Measurements from ENCODE around the gene COBLL1. TPM values are rescaled to one million over a fixed set of nuclear protein-coding genes. Genes with fewer than 3 reads are reported as not detected.

Gene COBLL1
- total and polyA plus RNA-seq, 4 donors: 16.3 to 114 (median 36.4) TPM

DNA sequence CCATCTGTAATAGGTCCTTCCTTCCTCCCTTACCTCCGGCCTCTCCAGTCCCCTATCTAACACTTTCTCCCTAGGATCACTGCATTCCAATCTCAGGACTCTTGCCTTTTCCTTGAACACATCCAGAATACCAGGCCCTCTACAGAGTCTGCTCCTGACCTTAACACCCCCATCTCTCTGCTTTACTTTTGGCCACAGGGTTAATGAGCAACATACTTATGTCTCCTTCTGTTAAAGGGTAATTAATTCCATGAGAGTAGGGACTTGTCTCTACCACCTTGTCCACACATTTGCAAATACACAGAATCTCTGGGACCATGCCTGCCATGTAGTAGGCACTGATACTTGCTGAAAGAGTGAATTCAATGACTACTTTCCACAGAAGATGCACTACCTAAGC lies 94.9 kb downstream of the COBLL1 start:
- TF ChIP-seq HNF4G (IDR thresholded peaks at IDR 0.05): no peak
- TF ChIP-seq RXRA (IDR thresholded peaks at IDR 0.05): no peak
- TF ChIP-seq NR2F2 (IDR thresholded peaks at IDR 0.05): no peak
- TF ChIP-seq, protein P1, sequence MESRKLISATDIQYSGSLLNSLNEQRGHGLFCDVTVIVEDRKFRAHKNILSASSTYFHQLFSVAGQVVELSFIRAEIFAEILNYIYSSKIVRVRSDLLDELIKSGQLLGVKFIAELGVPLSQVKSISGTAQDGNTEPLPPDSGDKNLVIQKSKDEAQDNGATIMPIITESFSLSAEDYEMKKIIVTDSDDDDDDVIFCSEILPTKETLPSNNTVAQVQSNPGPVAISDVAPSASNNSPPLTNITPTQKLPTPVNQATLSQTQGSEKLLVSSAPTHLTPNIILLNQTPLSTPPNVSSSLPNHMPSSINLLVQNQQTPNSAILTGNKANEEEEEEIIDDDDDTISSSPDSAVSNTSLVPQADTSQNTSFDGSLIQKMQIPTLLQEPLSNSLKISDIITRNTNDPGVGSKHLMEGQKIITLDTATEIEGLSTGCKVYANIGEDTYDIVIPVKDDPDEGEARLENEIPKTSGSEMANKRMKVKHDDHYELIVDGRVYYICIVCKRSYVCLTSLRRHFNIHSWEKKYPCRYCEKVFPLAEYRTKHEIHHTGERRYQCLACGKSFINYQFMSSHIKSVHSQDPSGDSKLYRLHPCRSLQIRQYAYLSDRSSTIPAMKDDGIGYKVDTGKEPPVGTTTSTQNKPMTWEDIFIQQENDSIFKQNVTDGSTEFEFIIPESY (IDR thresholded peaks at IDR 0.05): no peak
- no peak for TF ChIP-seq EGR1 (IDR thresholded peaks at IDR 0.05; ENCODE audit: low read depth in 2 of 2)
- TF ChIP-seq SP1 (IDR thresholded peaks at IDR 0.05): no peak
- no peak for TF ChIP-seq FOXA2 (IDR thresholded peaks at IDR 0.05)
- H3K9ac ChIP-seq (ENCODE audit: low read depth in 1 of 2, low read length in 2 of 2): no peak overlapping the region
- H3K27me3 ChIP-seq (ENCODE audit: control insufficient read depth in 4 of 4, insufficient read depth in 4 of 4, low read length in 3 of 4): no peaks in the 10 kb centered on the region
- H3K4me1 ChIP-seq (ENCODE audit: control insufficient read depth in 4 of 4, insufficient read depth in 4 of 4, low read length in 3 of 4): peaks cover 3 to 17% (median 8%) of the 10 kb centered on the region in 4 donors
- no peak overlapping the region for H3K27ac ChIP-seq (ENCODE audit: low read depth in 1 of 2, low read length in 2 of 2)
- no peak for DNase-seq (ENCODE audit: low spot score)
- no peak overlapping the region for H3K4me3 ChIP-seq (ENCODE audit: low read depth in 1 of 3, low read length in 3 of 3)
- H3K36me3 ChIP-seq (ENCODE audit: control insufficient read depth in 4 of 4, insufficient read depth in 3 of 4, low read depth in 1 of 4, low read length in 3 of 4): peaks cover 0 to 1% (median 0%) of the 10 kb centered on the region in 4 donors
- 83% methylated on average over 1 of the region's 1 CpG for WGBS
- no peaks in the 10 kb centered on the region for H3K9me3 ChIP-seq (ENCODE audit: control insufficient read depth in 4 of 4, low read length in 3 of 4)

DNA sequence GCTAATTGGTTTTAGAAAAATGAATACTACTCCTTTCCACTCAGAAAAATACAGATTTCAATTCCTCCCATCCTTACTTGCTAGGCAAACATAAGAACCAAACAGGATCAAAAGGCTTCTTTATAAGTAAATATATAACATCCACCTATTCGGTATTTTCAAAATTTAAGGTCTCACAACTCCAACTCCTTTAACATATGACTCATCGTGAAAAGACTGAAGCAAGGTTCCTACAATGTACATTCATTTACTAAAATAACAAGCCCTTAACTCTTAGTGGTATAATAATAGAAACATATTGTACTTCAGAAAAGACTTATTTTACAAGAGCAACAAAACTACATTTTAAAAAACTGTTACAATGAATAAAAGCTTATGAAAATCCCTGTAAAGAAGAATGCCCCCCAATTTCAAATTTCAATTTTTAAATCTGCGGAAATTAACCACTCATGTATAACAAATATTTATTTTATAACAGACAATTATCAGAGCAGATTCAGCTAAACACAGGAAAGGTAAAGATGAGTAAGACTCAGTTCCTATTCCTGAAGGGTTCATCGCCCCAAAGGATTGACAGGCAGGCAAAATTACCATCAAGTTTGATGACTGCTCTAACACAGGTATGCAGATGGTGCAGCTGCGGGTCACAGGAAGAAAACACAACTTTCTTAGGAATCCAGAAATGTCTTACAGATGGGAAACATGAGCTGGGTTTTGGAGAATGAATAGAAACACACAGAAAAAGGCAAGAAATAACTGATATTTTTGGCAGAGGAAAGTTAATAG lies 96.4 kb downstream of the COBLL1 start:
- peaks cover 3 to 17% (median 8%) of the 10 kb centered on the region in 4 donors for H3K4me1 ChIP-seq (ENCODE audit: control insufficient read depth in 4 of 4, insufficient read depth in 4 of 4, low read length in 3 of 4)
- no peaks in the 10 kb centered on the region for H3K36me3 ChIP-seq (ENCODE audit: control insufficient read depth in 4 of 4, insufficient read depth in 3 of 4, low read depth in 1 of 4, low read length in 3 of 4)
- H3K27ac ChIP-seq (ENCODE audit: low read depth in 1 of 2, low read length in 2 of 2): no peak overlapping the region
- no peaks in the 10 kb centered on the region for H3K9me3 ChIP-seq (ENCODE audit: control insufficient read depth in 4 of 4, low read length in 3 of 4)
- no peak for TF ChIP-seq FOXA1 (IDR thresholded peaks at IDR 0.05)
- TF ChIP-seq, protein P1 (IDR thresholded peaks at IDR 0.05): no peak
- no peak for TF ChIP-seq JUND (IDR thresholded peaks at IDR 0.05)
- TF ChIP-seq HNF4A (conservative IDR thresholded peaks at IDR 0.05): no peak
- no peak for TF ChIP-seq GABPA (IDR thresholded peaks at IDR 0.05 in 1 of 2, conservative IDR thresholded peaks at IDR 0.05 in 1 of 2)
- TF ChIP-seq TAF1 (conservative IDR thresholded peaks at IDR 0.05): no peak
- TF ChIP-seq SP1 (IDR thresholded peaks at IDR 0.05): no peak
- TF ChIP-seq, protein P2, sequence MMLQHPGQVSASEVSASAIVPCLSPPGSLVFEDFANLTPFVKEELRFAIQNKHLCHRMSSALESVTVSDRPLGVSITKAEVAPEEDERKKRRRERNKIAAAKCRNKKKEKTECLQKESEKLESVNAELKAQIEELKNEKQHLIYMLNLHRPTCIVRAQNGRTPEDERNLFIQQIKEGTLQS (IDR thresholded peaks at IDR 0.05): no peak
- no peak for TF ChIP-seq RAD21 (IDR thresholded peaks at IDR 0.05)
- TF ChIP-seq MAX (IDR thresholded peaks at IDR 0.05): no peak
- TF ChIP-seq, protein P3, sequence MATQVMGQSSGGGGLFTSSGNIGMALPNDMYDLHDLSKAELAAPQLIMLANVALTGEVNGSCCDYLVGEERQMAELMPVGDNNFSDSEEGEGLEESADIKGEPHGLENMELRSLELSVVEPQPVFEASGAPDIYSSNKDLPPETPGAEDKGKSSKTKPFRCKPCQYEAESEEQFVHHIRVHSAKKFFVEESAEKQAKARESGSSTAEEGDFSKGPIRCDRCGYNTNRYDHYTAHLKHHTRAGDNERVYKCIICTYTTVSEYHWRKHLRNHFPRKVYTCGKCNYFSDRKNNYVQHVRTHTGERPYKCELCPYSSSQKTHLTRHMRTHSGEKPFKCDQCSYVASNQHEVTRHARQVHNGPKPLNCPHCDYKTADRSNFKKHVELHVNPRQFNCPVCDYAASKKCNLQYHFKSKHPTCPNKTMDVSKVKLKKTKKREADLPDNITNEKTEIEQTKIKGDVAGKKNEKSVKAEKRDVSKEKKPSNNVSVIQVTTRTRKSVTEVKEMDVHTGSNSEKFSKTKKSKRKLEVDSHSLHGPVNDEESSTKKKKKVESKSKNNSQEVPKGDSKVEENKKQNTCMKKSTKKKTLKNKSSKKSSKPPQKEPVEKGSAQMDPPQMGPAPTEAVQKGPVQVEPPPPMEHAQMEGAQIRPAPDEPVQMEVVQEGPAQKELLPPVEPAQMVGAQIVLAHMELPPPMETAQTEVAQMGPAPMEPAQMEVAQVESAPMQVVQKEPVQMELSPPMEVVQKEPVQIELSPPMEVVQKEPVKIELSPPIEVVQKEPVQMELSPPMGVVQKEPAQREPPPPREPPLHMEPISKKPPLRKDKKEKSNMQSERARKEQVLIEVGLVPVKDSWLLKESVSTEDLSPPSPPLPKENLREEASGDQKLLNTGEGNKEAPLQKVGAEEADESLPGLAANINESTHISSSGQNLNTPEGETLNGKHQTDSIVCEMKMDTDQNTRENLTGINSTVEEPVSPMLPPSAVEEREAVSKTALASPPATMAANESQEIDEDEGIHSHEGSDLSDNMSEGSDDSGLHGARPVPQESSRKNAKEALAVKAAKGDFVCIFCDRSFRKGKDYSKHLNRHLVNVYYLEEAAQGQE (IDR thresholded peaks at IDR 0.05): no peak
- no peak for TF ChIP-seq NR2F2 (IDR thresholded peaks at IDR 0.05)
- TF ChIP-seq FOXA2 (IDR thresholded peaks at IDR 0.05): no peak
- no peak for TF ChIP-seq RXRA (IDR thresholded peaks at IDR 0.05)
- TF ChIP-seq EGR1 (IDR thresholded peaks at IDR 0.05; ENCODE audit: low read depth in 2 of 2): no peak
- TF ChIP-seq HNF4G (IDR thresholded peaks at IDR 0.05): no peak
- no peak for TF ChIP-seq YY1 (IDR thresholded peaks at IDR 0.05)
- TF ChIP-seq, protein P4, sequence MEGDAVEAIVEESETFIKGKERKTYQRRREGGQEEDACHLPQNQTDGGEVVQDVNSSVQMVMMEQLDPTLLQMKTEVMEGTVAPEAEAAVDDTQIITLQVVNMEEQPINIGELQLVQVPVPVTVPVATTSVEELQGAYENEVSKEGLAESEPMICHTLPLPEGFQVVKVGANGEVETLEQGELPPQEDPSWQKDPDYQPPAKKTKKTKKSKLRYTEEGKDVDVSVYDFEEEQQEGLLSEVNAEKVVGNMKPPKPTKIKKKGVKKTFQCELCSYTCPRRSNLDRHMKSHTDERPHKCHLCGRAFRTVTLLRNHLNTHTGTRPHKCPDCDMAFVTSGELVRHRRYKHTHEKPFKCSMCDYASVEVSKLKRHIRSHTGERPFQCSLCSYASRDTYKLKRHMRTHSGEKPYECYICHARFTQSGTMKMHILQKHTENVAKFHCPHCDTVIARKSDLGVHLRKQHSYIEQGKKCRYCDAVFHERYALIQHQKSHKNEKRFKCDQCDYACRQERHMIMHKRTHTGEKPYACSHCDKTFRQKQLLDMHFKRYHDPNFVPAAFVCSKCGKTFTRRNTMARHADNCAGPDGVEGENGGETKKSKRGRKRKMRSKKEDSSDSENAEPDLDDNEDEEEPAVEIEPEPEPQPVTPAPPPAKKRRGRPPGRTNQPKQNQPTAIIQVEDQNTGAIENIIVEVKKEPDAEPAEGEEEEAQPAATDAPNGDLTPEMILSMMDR (IDR thresholded peaks at IDR 0.05; ENCODE audit: low read depth, low read length, missing input control): no peak
- no peak overlapping the region for H3K4me3 ChIP-seq (ENCODE audit: low read depth in 1 of 3, low read length in 3 of 3)
- no peaks in the 10 kb centered on the region for H3K27me3 ChIP-seq (ENCODE audit: control insufficient read depth in 4 of 4, insufficient read depth in 4 of 4, low read length in 3 of 4)
- DNase-seq (ENCODE audit: low spot score): no peak
- no peak overlapping the region for H3K9ac ChIP-seq (ENCODE audit: low read depth in 1 of 2, low read length in 2 of 2)
- 76% methylated on average over 5 of the region's 5 CpGs for WGBS
